Karpas-422 (cell line): ENCODE measurements around the gene ATP2C1. TPM values are rescaled to one million over a fixed set of nuclear protein-coding genes. Genes with fewer than 3 reads are reported as not detected.
"Not testable (repeated sequence)": the region's sequence is repeated elsewhere in the genome, so short reads cannot be mapped to it uniquely, and the experiment has no call there.

ENCODE experiments used
- DNase-seq: peaks from one replicate; pipeline ENCODE4 v3.0.0-alpha.2; 2015
- H2AFZ ChIP-seq: fragments of 200-600 bp; sonication (generic); 2 replicates; pipeline ENCODE4 v1.6.1; 2014; ENCODE audit warnings: antibody characterized with exemption, low read length, mixed read lengths
- H3K27ac ChIP-seq: fragments of 200-600 bp; sonication (generic); 2 replicates; pipeline ENCODE4 v1.5.1; 2014; ENCODE audit warnings: mild to moderate bottlenecking, low read length, moderate library complexity
- H3K27me3 ChIP-seq: fragments of 200-600 bp; sonication (generic); 2 replicates; pipeline ENCODE4 v1.6.1; 2014; ENCODE audit warnings: low read length, mixed read lengths
- H3K36me3 ChIP-seq: fragments of 200-600 bp; sonication (generic); 2 replicates; pipeline ENCODE4 v1.6.1; 2014; ENCODE audit warnings: low read length, mixed read lengths; ENCODE audit not compliant: insufficient read depth
- H3K4me1 ChIP-seq: fragments of 200-600 bp; sonication (generic); 2 replicates; pipeline ENCODE4 v1.6.1; 2014; ENCODE audit warnings: mild to moderate bottlenecking, low read length, mixed read lengths
- H3K4me2 ChIP-seq: fragments of 200-600 bp; sonication (generic); 2 replicates; pipeline ENCODE4 v1.6.1; 2014; ENCODE audit warnings: low read length, low read depth, mild to moderate bottlenecking; ENCODE audit not compliant: poor library complexity, severe bottlenecking
- H3K4me3 ChIP-seq: fragments of 200-600 bp; sonication (generic); 2 replicates; pipeline ENCODE4 v1.5.1; 2014; ENCODE audit warnings: mild to moderate bottlenecking, antibody characterized with exemption, low read length, mixed read lengths
- H3K79me2 ChIP-seq: fragments of 200-600 bp; sonication (generic); 2 replicates; pipeline ENCODE4 v1.6.1; 2014; ENCODE audit warnings: mild to moderate bottlenecking, low read length, mixed read lengths
- H3K9ac ChIP-seq: fragments of 200-600 bp; sonication (generic); 2 replicates; pipeline ENCODE4 v1.6.0; 2014; ENCODE audit warnings: low read length
- H3K9me2 ChIP-seq: fragments of 200-600 bp; sonication (generic), shearing (Covaris generic); replicated peaks from 2 replicates; pipeline ENCODE4 v1.6.0; 2014; ENCODE audit warnings: mild to moderate bottlenecking, low read length, moderate library complexity; ENCODE audit not compliant: insufficient read depth
- H3K9me3 ChIP-seq: fragments of 300-700, 200-600 bp; sonication (generic); 2 replicates; pipeline ENCODE4 v1.6.1; 2014; ENCODE audit warnings: low read length, mixed read lengths
- H4K20me1 ChIP-seq: fragments of 200-600 bp; sonication (generic); 2 replicates; pipeline ENCODE4 v1.6.1; 2014; ENCODE audit warnings: mild to moderate bottlenecking, antibody characterized with exemption, low read length, low read depth; ENCODE audit not compliant: insufficient read depth
- total RNA-seq: library from RNA; depleted of rRNA; stranded (reverse); fragments of >200 nt; shearing (Covaris generic); gene quantifications from 2 replicates; pipeline ENCODE4 v1.2.3, GENCODE V29; 2014; ENCODE audit warnings: low replicate concordance

The ATP2C1 gene
- total RNA-seq, 1 experiment from 2014 or later: 179 TPM

GRCh38 chr3:130853581-130853980 lies 40.3 kb upstream of the ATP2C1 start:
- H4K20me1 ChIP-seq: no peaks in the 10 kb centered on the region
- H3K4me3 ChIP-seq: no peak overlapping the region
- no peak for DNase-seq
- H3K4me1 ChIP-seq: peaks cover 10% of the 10 kb centered on the region
- H3K27me3 ChIP-seq: no peaks in the 10 kb centered on the region
- H3K36me3 ChIP-seq: no peaks in the 10 kb centered on the region
- H3K9ac ChIP-seq: no peak overlapping the region
- H3K9me3 ChIP-seq: no peaks in the 10 kb centered on the region
- H3K4me2 ChIP-seq: no peak overlapping the region
- no peaks in the 10 kb centered on the region for H3K9me2 ChIP-seq
- no peaks in the 10 kb centered on the region for H3K79me2 ChIP-seq
- H2AFZ ChIP-seq: no peak overlapping the region
- H3K27ac ChIP-seq: no peak overlapping the region

- Histone ChIP-seq H3K27ac (no peak overlapping the region), H4K20me1 (no peaks in the 10 kb centered on the region), H3K4me3 (no peak overlapping the region), H3K9me2 (no peaks in the 10 kb centered on the region), H3K36me3 (no peaks in the 10 kb centered on the region), H2AFZ (no peak overlapping the region), H3K27me3 (no peaks in the 10 kb centered on the region), H3K9me3 (no peaks in the 10 kb centered on the region), H3K4me1 (peaks cover 10% of the 10 kb centered on the region), H3K9ac (no peak overlapping the region), H3K4me2 (no peak overlapping the region), H3K79me2 (no peaks in the 10 kb centered on the region)
- no peak for DNase-seq
These were observed 39.5 kb upstream of the ATP2C1 start for GRCh38 chr3:130854208-130854864.

GRCh38 chr3:130857336-130858026 lies 36.4 kb upstream of the ATP2C1 start:
- Histone ChIP-seq H3K27me3 (no peaks in the 10 kb centered on the region), H3K9ac (no peak overlapping the region), H3K4me1 (no peaks in the 10 kb centered on the region), H2AFZ (no peak overlapping the region), H3K27ac (no peak overlapping the region), H3K9me2 (no peaks in the 10 kb centered on the region), H3K4me2 (no peak overlapping the region), H3K4me3 (no peak overlapping the region), H3K36me3 (no peaks in the 10 kb centered on the region), H4K20me1 (no peaks in the 10 kb centered on the region), H3K79me2 (no peaks in the 10 kb centered on the region), H3K9me3 (no peaks in the 10 kb centered on the region)
- DNase-seq: no peak

- H3K4me1 ChIP-seq, H3K9me3 ChIP-seq, H3K4me3 ChIP-seq, H3K27me3 ChIP-seq, H3K9me2 ChIP-seq, H3K79me2 ChIP-seq, H3K36me3 ChIP-seq, H4K20me1 ChIP-seq, H3K9ac ChIP-seq, H3K27ac ChIP-seq, H2AFZ ChIP-seq, DNase-seq, H3K4me2 ChIP-seq: not testable (repeated sequence)
These were observed 31.8 kb upstream of the ATP2C1 start for GRCh38 chr3:130862130-130862529.

- DNase-seq: no peak
- H4K20me1 ChIP-seq: no peaks in the 10 kb centered on the region
- H3K9me2 ChIP-seq: no peaks in the 10 kb centered on the region
- H3K4me3 ChIP-seq: no peak overlapping the region
- no peaks in the 10 kb centered on the region for H3K9me3 ChIP-seq
- no peaks in the 10 kb centered on the region for H3K79me2 ChIP-seq
- H2AFZ ChIP-seq: no peak overlapping the region
- no peak overlapping the region for H3K27ac ChIP-seq
- H3K4me1 ChIP-seq: no peaks in the 10 kb centered on the region
- no peak overlapping the region for H3K9ac ChIP-seq
- no peaks in the 10 kb centered on the region for H3K27me3 ChIP-seq
- no peak overlapping the region for H3K4me2 ChIP-seq
- no peaks in the 10 kb centered on the region for H3K36me3 ChIP-seq
These were observed 28.4 kb upstream of the ATP2C1 start for GRCh38 chr3:130865489-130865888.

- H3K4me2 ChIP-seq: no peak overlapping the region
- no peaks in the 10 kb centered on the region for H3K4me1 ChIP-seq
- no peaks in the 10 kb centered on the region for H4K20me1 ChIP-seq
- H3K27me3 ChIP-seq: no peaks in the 10 kb centered on the region
- no peak overlapping the region for H3K27ac ChIP-seq
- no peak overlapping the region for H2AFZ ChIP-seq
- no peaks in the 10 kb centered on the region for H3K9me3 ChIP-seq
- DNase-seq: no peak
- H3K79me2 ChIP-seq: no peaks in the 10 kb centered on the region
- no peak overlapping the region for H3K4me3 ChIP-seq
- H3K36me3 ChIP-seq: no peaks in the 10 kb centered on the region
- H3K9me2 ChIP-seq: no peaks in the 10 kb centered on the region
- no peak overlapping the region for H3K9ac ChIP-seq
These were observed 27.6 kb upstream of the ATP2C1 start for GRCh38 chr3:130866327-130866726.

GRCh38 chr3:130870423-130870822 lies 23.5 kb upstream of the ATP2C1 start:
- H3K9me2 ChIP-seq: no peaks in the 10 kb centered on the region
- H4K20me1 ChIP-seq: no peaks in the 10 kb centered on the region
- no peak overlapping the region for H3K9ac ChIP-seq

GRCh38 chr3:130876594-130876993 lies 17.3 kb upstream of the ATP2C1 start:
- H3K9me2 ChIP-seq: no peaks in the 10 kb centered on the region
- H3K4me2 ChIP-seq: no peak overlapping the region
- no peak overlapping the region for H3K4me3 ChIP-seq
- no peak overlapping the region for H3K27ac ChIP-seq
- no peaks in the 10 kb centered on the region for H3K79me2 ChIP-seq
- no peak for DNase-seq
- H4K20me1 ChIP-seq: no peaks in the 10 kb centered on the region
- no peak overlapping the region for H2AFZ ChIP-seq
- peaks cover 6% of the 10 kb centered on the region for H3K9me3 ChIP-seq
- no peaks in the 10 kb centered on the region for H3K36me3 ChIP-seq
- H3K9ac ChIP-seq: no peak overlapping the region
- H3K27me3 ChIP-seq: no peaks in the 10 kb centered on the region
- H3K4me1 ChIP-seq: peaks cover 8% of the 10 kb centered on the region

More at GRCh38 chr3:130870423-130870822, 23.5 kb upstream of the ATP2C1 start:
- Histone ChIP-seq H3K4me1 (peaks cover 8% of the 10 kb centered on the region), H3K79me2 (no peaks in the 10 kb centered on the region), H3K36me3 (no peaks in the 10 kb centered on the region), H3K27ac (no peak overlapping the region), H3K9me3 (no peaks in the 10 kb centered on the region), H3K4me3 (no peak overlapping the region), H3K4me2 (no peak overlapping the region), H2AFZ (no peak overlapping the region), H3K27me3 (no peaks in the 10 kb centered on the region)
- DNase-seq: no peak
